GM18502 (cell line): ENCODE measurements around the gene ARVCF.

Experiments used
- ATAC-seq: cut with Tn5 transposase; IDR thresholded peaks from one replicate; pipeline ENCODE4 v1.9.1; 2021; ENCODE audit warnings: mild to moderate bottlenecking; ENCODE audit not compliant: unreplicated experiment, poor library complexity

Gene ARVCF

GRCh38 chr22:19977296-19978243 lies 39.1 kb downstream of the ARVCF start:
- no peak for ATAC-seq

GRCh38 chr22:19976671-19977070 lies 40.0 kb downstream of the ARVCF start:
- ATAC-seq: no peak

- ATAC-seq: no peak
Measured at GRCh38 chr22:19975707-19976035, 41.0 kb downstream of the ARVCF start.

- no peak for ATAC-seq
Measured at GRCh38 chr22:19974935-19975706, 41.5 kb downstream of the ARVCF start.

GRCh38 chr22:19974268-19974861 lies 42.3 kb downstream of the ARVCF start:
- ATAC-seq: peak; percentile 55

- ATAC-seq: no peak
Measured at GRCh38 chr22:19973551-19974267, 42.9 kb downstream of the ARVCF start.

- ATAC-seq: no peak
Measured at GRCh38 chr22:19972652-19973550, 43.7 kb downstream of the ARVCF start.

GRCh38 chr22:19972251-19972650 lies 44.4 kb downstream of the ARVCF start:
- no peak for ATAC-seq

GRCh38 chr22:19971276-19972124 lies 45.1 kb downstream of the ARVCF start:
- no peak for ATAC-seq

GRCh38 chr22:19970479-19971275 lies 45.9 kb downstream of the ARVCF start:
- no peak for ATAC-seq

GRCh38 chr22:19970031-19970478 lies 46.6 kb downstream of the ARVCF start:
- ATAC-seq: no peak

- no peak for ATAC-seq
Measured at GRCh38 chr22:19969141-19969928, 47.3 kb downstream of the ARVCF start.

GRCh38 chr22:19968450-19968891 lies 48.2 kb downstream of the ARVCF start:
- ATAC-seq: no peak

- no peak for ATAC-seq
Measured at GRCh38 chr22:19967850-19968449, 48.7 kb downstream of the ARVCF start.

GRCh38 chr22:19966908-19967750 lies 49.5 kb downstream of the ARVCF start:
- ATAC-seq: no peak
